Stimulated activated CD4-positive, alpha-beta T cell treated with anti-CD3 and anti-CD28 coated beads, Interleukin-2, amount 100 ng/mL, for 48 hours (primary cell): Measurements from ENCODE around the gene CA6.
"Not testable (repeated sequence)": the region's sequence is repeated elsewhere in the genome, so short reads cannot be mapped to it uniquely, and the experiment has no call there.

ENCODE experiments used
- DNase-seq, 2 donors: peaks; one replicate each; pipeline ENCODE4 v3.0.0-alpha.2; 2020

The CA6 gene

DNA sequence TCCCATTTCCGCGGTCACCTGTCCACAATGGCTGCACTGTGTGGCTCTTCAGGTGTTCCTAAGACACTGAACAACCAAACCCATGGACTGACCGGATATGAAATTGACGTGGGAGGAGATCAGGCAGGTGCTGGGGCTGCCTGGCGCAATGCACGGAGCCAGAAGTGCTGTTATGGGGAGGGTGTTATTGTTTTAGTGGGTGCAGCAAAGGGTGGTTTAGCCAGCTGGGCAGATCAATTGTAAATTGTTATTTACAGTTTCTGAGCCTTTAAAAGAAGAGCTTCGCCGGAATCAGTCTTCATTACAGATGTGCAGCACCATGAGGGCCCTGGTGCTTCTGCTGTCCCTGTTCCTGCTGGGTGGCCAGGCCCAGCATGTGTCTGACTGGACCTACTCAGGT lies at the start of gene CA6:
CA6 (plus strand) TSS at position 301 of the 400 bp plus-strand sequence; CDS start at position 320, 19 bp downstream.
- DNase-seq, result no peak

DNA sequence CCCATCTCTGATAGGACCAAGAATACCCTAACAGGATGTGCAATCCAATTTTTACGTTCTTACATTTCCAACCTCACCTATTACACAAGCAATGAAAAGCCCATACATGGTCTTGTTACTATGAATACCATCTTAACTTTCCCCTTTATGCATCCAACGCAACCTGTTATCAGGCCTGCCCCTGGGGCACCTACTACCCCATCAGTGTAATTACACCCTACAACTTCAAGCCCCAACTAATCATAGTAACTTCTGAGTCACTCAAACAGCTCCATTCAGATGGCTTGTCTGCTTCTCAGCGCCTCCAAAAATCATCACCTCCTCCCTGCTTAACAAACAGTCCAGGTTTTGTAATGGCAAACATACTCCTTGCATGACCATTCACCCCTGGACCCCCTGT lies 48.9 kb upstream of the CA6 start:
- DNase-seq, result not testable (repeated sequence)

DNA sequence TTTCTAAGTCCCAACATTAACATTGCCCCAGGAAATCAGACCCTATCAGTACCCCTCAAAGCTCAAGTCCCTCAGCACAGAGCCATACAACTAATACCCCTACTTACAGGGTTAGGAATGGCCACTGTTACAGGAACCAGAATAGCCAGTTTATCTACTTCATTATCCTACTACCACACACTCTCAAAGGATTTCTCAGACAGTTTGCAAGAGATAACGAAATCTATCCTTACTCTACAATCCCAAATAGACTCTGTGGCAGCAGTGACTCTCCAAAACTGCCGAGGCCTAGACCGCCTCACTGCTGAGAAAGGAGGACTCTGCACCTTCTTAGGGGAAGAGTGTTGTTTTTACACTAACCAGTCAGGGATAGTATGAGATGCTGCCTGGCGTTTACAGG lies 48.2 kb upstream of the CA6 start:
- not testable (repeated sequence) for DNase-seq

DNA sequence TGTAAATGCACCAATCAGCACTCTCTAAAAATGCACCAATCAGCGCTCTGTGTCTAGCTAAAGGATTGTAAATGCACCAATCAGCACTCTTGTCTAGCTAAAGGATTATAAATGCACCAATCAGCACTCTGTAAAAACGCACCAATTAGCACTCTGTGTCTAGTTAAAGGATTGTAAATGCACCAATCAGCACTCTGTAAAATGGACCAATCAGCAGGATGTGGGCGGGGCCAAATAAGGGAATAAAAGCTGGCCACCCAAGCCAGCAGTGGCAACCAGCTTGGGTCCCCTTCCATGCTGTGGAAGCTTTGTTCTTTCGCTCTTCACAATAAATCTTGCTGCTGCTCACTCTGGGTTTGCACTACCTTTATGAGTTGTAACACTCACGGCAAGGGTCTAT lies 47.2 kb upstream of the CA6 start:
- DNase-seq, result not testable (repeated sequence)

DNA sequence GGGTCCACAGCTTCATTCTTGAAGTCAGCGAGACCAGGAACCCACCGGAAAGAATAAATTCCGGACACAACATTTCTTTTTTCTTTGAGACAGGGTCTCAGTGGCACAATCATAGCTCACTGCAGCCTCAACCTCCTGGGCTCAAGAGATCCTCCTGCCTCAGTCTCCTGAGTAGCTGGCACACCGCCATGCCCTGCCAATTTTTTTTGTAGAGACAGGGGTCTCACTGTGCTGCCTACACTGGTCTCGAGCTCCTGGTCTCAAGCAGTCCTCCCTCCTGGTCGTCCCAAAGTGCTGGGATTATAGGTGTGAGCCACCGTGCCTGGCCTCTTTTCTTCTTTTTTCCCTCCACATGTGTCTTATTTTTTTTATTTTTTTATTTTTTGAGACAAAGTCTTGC lies 46.6 kb upstream of the CA6 start:
- no peak for DNase-seq

DNA sequence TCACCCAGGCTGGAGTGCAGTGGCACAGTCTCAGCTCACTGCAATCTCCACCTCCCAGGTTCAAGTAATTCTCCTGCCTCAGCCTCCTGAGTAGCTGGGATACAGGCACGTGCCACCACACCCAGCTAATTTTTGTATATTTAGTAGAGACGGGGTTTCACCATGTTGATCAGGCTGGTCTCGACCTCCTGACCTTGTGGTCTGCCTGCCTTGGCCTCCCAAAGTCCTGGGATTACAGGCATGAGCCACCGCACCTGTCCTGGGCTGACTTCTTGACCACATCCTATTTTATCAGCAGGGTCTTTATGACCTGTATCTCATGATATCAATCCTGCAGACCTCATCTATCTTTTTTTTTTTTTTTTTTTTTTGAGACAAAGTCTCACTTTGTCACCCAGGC lies 45.0 kb upstream of the CA6 start:
- not testable (repeated sequence) for DNase-seq

DNA sequence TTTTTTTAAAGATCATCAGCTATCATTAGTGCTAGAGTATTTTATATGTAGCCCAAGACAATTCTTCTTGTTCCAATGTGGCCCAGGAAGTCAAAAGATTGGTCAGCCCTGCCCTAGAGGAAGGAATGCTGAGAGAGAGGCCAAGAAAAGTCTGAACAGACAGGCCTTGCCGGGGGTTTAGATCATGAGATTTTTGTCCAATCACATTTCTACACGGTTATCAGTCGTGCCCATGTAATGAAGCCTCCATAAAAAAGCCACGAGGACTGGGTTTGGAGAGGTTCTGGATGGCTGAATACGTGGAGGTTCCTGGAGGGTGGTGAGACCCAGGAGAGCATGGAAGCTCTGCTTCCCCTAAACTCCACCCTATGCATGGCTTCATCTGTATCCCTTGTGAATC lies 42.9 kb upstream of the CA6 start:
- no peak for DNase-seq

DNA sequence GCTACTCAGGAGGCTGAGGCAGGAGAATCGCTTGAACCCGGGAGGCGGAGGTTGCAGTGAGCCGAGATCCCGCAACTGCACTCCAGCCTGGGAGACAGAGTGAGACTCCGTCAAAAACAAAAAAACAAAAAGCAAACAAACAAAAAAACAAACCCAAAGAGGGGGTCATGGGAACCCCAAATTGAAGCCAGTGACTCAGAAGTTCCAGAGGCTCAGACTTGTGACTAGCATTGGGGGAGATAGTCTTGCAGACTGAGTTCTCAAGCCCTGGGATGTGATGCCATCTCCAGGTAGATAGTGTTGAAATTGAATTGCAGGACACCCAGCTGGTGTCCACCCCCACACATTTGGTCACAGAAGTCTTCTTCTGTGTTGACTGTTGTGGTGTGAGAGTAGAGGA lies 42.3 kb upstream of the CA6 start:
- no peak for DNase-seq

DNA sequence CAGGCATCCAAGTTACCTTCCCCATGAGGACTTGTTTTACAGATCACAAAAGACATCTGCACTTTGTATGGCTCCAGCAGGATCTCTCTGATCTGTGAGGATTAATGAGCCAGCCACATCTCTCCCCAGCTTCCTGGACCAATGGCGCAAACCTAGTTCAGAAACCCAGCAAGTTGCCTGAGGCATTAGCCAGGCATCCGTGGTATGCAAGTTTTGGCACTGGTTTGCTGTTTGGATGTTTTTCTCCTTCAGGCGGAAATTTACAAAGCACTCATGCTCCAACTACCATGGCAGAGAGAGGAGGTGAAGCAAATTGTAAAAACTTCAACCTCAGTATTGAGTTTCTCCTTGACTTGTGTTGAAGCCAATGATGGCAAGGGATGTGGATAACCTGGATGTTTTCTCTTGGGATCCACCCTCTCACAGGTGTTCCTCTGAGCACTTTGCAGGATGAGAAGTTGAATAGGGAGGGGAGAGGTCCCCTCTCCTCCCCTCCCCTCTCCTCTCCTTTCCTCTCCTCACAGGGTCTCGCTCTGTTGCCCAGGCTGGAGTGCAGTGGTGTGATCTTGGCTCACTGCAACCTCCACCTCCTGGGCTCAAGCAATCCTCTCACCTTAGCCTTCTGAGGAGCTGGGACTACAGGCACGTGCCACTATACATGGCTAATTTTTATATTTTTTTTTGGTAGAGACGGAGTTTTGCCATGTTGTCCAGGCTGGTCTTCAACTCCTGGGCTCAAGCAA lies 41.6 kb upstream of the CA6 start:
- DNase-seq, result no peak

DNA sequence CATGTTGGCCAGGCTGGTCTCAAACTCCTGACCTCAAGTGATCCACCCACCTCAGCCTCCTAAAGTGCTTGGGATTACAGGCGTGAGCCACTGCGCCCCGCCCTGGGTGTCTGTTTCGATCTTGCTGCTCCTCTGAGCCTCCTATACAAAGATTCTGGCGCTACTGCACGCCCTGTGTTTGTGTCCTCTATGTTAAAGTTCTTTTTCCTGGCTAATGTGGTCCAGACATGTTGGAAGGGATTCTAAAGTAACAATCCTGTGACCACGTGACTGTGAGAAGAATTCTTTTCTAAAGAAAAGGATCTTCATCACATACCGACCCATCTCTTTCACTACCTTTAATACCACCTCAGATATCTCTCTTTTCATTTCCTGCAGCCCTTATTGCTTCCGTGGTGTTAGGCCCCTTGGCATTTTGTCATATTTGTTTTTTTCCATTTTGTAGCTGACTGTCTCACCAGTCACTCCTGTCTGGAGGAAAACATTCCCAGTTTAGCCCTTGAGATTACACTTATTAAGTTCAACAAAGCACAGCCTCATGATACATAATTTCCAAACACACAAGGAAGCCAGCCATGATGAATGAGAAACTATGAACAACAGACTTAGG lies 40.0 kb upstream of the CA6 start:
- DNase-seq, result no peak

DNA sequence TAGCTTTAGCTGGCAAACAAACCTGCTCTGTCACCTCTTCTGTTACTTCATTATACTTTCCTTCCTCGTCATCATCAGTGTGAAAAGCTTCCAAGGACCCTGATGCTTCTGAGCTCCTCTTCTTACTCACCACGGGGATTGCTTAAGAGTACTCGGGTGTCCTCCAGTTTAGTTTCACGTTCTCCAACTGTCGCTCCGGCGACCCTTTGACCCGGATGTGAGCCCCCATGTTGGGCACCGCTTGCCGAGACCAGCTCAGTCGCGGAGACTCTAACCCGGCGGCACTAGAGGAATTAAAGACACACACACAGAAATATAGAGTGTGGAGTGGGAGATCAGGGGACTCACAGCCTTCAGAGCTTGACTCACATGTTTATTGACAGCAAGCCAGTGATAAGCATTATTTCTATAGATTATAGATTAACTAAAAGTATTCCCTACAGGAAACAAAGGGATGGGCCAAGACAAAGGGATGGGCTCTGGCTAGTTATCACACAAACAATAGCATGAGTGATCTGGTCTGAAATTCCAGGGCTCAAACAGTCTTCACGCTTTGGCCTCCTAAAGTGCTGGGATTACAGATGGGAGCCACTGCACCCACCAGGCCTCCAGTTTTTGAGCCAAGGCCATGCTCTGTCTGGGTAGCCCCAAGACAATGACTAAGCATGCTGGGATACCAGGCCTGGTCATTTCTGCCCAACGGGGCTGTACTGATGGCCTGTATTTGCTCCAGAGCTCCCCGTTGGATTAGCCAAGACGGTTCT lies 37.1 kb upstream of the CA6 start:
- DNase-seq, result no peak

DNA sequence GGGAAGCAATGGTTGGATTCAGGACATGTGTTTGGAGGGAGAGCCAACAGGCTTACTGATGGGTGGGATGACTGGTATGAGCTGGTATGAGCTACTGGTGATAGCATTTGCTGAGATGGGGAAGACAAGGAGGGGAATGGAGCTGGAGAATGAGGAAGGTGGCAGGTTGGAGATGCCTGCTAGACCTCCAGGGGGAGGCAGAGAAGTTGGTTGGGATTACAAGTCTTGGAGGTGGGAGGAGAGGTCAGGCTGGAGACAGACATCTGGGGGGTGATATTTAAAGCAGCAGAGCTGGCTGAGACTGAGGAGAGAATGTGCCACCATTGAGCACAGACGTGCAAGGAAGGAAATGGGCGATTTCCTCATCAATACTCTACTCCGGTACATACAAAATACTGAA lies 35.3 kb upstream of the CA6 start:
- no peak for DNase-seq

DNA sequence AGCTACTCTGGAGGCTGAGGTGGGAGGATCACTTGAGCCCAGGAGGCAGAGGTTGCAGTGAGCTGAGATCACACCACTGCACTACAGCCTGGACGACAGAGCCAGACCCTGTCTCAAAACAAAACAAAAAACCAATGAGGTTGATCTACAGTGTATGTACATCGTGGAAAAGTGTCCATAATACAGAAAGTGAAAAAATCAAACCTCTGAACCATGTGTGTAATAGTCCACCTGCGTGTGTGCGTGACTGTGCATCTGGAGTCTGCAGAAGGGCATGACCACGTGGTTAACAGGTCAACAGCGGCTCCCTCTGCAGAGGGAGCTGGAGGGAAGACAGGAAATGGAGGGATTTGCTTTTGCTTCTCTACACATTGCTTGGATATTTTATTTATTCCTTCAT lies 34.8 kb upstream of the CA6 start:
- no peak for DNase-seq

DNA sequence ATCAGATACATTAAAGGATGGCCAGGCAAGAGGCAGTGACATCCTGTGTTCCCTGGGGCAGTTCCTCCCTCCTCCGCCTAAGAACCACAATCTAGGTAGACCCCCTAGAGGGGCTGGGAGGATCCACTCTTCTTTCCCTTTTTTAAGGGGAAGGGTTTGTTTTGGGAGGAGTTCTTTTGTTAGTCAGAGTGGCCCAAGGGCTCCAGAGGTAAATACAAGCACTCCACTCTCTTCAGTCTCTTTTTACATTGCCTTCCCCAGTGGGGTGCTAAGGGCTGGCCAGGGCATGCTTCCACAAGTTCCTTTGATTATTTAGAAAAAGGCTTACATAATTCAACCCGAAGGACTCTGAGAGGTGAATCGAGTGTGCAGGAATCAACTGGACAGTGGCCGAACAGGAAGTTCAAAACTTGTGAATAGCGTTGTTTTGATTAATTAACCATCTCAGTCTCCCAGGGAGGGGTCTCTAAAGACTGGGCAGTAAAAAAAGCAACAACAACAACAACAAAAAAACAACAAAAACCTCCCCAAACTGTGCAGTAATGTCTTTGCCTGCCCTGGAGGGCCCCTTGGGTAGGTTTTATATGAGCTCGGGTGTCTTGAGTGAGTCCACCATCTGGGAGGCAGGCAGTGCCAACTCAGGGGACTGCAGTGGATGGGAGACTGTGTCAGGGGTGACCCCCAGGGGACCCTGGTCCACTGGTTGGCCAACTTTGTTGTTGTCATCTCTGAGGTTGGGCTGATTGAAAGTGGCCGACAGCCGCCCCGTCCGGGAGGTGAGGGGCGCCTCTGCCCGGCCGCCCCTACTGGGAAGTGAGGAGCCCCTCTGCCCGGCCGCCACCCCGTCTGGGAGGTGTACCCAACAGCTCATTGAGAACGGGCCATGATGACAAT lies 34.0 kb upstream of the CA6 start:
- no peak for DNase-seq

DNA sequence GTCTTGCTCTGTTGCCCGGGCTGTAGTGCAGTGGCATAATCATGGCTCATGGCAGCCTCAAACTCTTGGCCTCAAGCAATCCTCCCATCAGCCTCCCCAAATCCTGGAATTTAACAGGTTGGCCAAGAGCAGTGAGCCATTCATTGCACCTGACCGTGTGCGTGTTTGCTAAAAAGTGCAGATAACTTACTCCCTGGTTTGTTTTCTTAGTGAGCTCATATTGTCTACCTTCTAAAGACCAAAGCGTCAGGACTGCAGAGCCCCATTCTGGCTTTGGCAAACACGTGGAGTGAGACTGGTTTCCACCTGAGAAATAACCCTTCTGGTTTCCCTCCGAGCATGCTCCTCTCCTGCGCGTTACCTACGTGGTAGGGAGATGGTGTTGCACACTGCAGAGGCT lies 32.2 kb upstream of the CA6 start:
- DNase-seq, result no peak

DNA sequence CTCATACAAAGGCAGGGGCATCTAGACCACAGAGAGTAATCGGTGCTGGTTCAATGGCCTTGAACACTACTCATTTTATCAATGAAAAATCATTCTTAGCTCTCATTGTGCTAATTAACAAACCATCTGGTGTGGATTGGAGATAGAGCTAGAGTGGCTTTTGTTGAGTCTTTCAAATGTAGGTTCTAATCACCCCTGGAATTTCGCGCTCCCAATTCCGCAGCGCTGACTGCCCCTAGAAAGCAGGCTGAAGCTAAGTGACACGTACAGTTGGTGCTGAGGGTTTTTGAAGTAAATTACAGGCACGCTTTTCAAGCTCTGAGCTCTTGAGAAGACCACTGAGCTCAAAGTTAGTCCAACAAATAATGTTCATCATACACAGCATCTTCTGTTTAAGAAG lies 31.2 kb upstream of the CA6 start:
- no peak for DNase-seq

DNA sequence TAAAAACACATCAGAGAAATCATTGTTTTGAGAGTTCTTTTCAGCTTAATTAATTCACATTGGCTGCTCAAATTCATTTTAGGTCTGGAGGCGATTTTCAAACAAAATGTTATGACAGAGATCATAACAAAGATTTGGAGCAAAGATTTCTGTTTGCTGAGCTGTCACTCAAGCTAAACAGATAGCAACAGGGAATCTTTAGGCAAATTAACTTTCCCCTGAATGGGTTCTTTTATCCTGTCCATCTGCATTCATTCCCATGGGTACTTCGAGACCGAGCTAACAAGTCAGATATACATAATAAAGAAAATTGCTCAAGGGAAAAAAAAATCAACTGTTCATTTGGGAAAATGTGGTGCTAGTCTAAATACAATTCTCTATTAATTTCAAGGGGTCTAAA lies 30.2 kb upstream of the CA6 start:
- DNase-seq, result no peak

DNA sequence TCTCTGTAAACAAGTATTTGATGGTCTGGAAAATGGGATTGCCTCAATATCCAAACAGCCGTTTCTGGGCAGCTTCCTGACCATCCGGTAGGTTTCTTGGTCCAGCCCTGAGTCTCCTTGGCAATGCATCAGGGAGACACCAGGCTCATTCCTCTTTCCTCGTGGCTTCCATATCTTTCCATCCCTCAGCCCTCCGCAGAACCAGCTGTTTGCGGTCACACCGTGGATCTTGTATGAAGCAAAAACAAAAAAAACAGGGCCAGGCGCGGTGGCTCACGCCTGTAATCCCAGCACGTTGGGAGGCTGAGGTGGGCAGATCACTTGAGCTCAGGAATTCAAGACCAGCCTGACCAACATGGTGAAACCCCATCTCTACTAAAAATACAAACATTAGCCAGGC lies 28.1 kb upstream of the CA6 start:
- not testable (repeated sequence) for DNase-seq

DNA sequence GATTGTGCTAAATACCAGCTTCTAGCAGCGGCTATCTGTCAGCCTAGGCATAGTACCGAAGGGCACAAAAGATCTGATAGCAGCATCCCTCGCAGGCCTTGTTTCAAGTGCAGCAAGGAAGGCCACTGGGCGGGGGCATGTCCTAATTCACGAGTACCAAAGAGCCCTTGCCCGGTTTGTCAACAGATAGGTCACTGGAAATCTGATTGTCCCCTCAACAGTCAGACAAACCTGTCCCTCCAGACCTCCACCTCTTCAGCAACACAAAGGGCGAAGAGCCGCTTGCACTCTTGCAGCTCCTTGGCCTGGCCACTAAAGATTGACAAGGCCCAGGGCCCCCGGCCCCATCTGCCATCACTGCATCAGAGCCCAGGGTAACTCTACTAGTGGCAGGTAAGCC lies 22.7 kb upstream of the CA6 start:
- DNase-seq, result no peak

DNA sequence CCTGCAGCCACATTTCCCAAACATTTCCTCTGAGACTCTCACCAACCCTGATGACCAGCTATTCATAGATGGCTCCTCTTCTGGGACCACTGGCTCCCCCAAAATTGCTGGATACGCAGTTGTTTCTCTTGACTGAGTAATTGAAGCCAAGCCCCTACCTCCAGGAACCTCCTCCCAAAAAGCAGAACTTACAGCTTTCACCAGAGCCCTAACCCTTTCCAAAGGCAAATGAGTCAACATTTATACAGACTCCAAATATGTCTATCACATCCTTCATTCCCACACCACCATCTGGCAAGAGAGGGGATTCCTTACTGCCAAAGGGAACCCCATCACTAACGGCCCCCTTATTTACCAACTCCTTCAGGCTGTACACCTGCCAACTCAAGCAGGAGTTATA lies 20.3 kb upstream of the CA6 start:
- no peak for DNase-seq

DNA sequence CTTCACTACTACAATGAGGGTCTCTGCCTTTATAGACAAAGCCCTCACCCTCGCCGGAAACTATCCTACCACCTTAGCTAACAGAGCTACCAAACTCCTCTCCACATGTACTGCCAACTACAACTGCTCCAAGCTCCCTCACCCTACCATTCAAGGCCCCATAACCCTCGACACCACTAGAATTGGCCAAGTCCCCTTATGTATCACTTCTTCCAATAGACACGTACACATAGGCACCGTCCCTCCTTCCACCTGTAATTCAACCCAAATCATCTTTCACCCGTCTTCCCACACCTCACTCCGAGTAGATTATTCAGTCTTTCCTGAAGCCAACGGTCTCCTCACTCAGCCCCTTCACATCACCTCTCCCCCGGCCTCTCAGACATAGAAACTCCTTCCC lies 19.7 kb upstream of the CA6 start:
- DNase-seq, result no peak

DNA sequence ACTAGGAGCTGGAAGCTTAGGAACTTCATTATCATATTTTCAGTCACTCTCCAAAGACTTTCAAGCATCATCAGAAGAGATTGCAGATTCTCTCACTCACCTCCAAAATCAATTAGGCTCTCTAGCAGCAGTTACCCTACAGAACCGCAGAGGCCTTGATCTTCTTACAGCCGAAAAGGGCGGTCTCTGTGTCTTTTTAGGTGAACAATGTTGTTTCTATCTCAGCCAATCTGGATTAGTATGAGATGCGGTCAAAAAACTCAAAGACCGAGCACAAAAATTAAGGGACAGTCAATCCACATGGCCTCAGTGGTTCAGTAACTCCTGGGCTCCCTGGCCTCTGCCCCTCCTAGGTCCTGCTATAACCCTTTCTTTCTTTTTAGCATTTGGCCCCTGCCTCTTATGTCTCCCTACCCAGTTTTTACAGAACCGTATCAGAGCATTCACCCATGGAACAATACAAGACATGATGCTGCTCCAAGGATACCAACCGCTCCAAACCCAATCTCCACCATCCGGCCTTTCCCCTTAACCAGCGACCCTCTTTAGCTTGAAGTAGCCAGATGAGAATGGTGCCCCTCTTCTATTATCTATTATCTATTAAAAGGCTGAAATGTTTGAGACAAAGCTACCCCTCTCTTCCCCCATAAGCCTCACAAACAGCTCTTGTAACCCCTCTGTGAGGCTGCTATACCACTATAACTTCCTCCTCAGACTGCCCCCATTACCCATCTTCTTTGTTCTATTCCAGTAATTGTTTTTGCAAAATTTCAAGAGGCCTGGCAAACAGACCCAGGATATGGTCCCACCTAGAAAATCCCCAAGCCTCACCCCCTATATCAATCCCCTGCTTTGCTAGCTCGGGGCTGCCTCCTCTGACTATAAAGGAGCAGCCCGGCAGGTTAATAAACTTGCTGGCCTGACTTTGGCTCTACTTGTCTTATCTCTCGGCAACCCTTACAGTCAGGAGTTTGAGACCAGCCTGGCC lies 18.7 kb upstream of the CA6 start:
- no peak for DNase-seq
